Muscle layer of duodenum (tissue), 2 donors: Measurements from ENCODE around the gene C3orf18.

Source experiments
- H3K27ac ChIP-seq: one replicate; pipeline ENCODE4 v1.7.0; 2013; ENCODE audit warnings: mild to moderate bottlenecking, low read length
- H3K27me3 ChIP-seq: one replicate; pipeline ENCODE4 v1.7.0; 2013; ENCODE audit warnings: low read depth, mild to moderate bottlenecking, control low read depth, low read length
- H3K36me3 ChIP-seq, 2 donors: one replicate each; pipeline ENCODE4 v1.7.0; 2013; ENCODE audit warnings: low read length in 2 of 2, control low read depth in 1 of 2, mild to moderate bottlenecking in 1 of 2; ENCODE audit not compliant: insufficient read depth in 2 of 2, control insufficient read depth in 1 of 2
- H3K4me1 ChIP-seq, 2 donors: one replicate each; pipeline ENCODE4 v1.7.0; 2013; ENCODE audit warnings: low read length in 2 of 2, mild to moderate bottlenecking in 2 of 2, control low read depth in 1 of 2, moderate library complexity in 1 of 2; ENCODE audit not compliant: insufficient read depth in 2 of 2, control insufficient read depth in 1 of 2
- H3K4me3 ChIP-seq, 2 donors: one replicate each; pipeline ENCODE4 v1.7.0; 2013; ENCODE audit warnings: low read length in 2 of 2, low read depth in 1 of 2, mild to moderate bottlenecking in 1 of 2
- H3K9me3 ChIP-seq, 2 donors: one replicate each; pipeline ENCODE4 v1.7.0; 2013; ENCODE audit warnings: low read length in 2 of 2, control low read depth in 1 of 2, mild to moderate bottlenecking in 1 of 2; ENCODE audit not compliant: control insufficient read depth in 1 of 2
- donor health status: healthy.

Gene C3orf18

DNA sequence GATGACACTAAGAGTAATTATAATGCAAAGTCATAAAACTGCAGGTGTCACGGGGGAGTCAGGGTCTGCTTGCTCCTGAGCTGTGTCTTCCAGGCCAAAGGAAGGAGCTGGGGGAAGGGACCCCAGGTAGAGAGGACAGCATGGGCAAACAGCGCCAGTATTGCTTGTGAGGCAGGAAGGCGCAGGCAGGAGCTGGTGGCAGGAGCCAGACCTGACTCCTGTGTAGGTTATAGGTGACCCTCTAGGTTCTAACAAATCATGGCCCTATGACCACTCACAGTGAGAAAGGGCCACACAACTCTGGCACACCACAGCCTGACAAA lies 42.2 kb upstream of the C3orf18 start:
- Histone ChIP-seq H3K36me3 (peaks cover 24 to 27% of the 10 kb centered on the region in 2 donors), H3K4me1 (peaks cover 22 to 40% of the 10 kb centered on the region in 2 donors), H3K9me3 (no peaks in the 10 kb centered on the region), H3K4me3 (peak overlapping the region; percentile 77 to 83), H3K27me3 (no peaks in the 10 kb centered on the region), H3K27ac (no peak overlapping the region)

DNA sequence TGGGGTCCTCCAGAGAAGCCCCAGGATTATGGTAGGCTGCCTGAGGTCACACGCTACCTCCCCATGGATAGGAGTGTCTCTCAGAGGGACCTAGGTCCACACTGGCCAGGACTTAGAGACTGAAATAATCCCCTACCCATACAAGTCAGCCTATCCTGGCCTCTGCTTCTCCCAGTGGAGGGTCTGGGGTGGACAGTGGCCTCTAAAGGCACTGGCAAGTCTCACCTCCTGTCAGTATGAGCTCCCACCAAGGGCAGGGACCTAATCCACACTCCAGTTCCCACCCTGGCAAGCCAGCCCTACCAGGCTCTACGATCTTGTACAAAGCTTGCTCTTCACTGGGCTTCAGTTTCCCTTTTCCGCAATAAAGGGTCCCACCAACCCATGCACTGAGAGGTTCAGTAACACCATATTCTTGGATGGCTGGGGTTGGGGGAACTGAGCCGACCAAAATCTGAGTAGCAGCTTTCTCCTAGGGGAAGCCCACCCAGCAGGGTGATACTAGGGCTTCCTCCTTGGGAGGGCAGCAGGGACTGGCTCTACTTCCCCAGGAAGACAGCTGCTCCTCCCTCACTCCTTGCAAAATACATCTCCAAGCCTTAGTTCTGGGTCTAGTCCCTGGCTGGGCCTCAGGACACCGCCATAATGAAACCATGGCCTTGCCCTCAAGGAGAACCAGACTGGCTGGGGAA lies 41.7 kb upstream of the C3orf18 start:
- peak overlapping the region; percentile 77 to 83 for H3K4me3 ChIP-seq
- peaks cover 27 to 30% of the 10 kb centered on the region in 2 donors for H3K36me3 ChIP-seq
- no peaks in the 10 kb centered on the region for H3K9me3 ChIP-seq
- H3K4me1 ChIP-seq = peaks cover 22 to 40% of the 10 kb centered on the region in 2 donors
- no peaks in the 10 kb centered on the region for H3K27me3 ChIP-seq
- H3K27ac ChIP-seq = no peak overlapping the region

DNA sequence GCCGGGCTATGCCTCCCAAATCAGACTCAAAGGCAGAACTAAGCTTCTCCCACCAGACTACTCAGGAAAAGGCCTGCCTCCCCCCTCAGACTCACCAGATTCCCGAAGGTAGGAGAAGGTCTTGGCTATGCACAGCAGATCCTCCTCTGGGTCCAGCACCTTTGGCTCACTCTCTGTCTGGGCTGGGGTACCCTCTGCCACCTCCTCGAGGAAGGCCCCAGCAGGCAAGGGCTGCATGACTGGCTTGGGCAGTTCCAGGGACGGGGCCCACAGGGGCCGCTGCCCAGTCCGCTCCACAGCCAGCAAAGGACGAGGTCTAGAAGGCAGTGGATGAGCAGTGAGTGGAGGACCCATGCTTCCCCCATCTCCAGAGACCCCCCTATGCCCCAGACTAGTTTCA lies 40.7 kb upstream of the C3orf18 start:
- no peaks in the 10 kb centered on the region for H3K9me3 ChIP-seq
- H3K27me3 ChIP-seq = no peaks in the 10 kb centered on the region
- H3K4me3 ChIP-seq = no peak overlapping the region
- peaks cover 29 to 30% of the 10 kb centered on the region in 2 donors for H3K36me3 ChIP-seq
- H3K4me1 ChIP-seq = peaks cover 15 to 36% of the 10 kb centered on the region in 2 donors
- H3K27ac ChIP-seq = no peak overlapping the region

DNA sequence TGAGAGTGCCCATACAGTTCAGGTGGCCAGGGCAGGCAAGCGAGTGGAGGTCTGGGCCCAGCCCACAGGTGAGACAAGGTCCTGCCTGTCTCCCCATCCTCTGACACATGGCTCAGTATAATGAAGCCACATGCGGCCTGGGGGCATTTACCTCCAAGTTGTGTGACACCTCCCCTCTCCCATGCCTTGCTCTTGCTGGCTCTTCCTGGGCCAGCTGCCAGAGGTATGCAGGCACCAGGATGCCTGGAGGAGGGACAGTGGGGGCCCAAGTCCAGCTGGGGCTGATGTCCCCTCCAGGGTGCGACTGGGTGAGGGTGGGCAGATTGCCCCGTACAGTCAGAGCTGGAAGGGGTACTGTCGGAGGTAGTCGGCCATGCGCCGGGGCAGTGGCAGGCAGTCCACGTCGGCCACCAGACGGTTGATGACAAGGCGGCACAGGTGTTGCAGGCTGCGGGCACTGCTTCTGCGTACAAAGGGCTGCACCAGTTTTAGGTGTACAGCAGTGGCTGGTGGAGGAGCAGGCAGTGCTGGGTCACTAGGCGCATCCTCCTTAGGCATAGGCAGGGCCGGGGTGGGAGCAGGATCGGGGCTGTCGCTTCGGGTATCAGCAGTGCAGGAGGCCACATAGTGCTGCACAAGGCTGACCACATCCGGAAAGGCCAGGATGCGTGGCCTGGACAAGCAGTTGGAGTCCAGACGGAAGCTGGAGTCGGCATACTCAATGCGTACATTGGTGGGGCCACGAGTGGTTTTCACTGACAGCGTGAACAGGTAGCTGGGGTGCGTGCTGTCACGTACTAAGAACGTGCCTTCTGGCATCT lies 39.9 kb upstream of the C3orf18 start:
- H3K9me3 ChIP-seq = no peaks in the 10 kb centered on the region
- H3K36me3 ChIP-seq = peaks cover 29 to 30% of the 10 kb centered on the region in 2 donors
- H3K4me1 ChIP-seq = peaks cover 18 to 38% of the 10 kb centered on the region in 2 donors

DNA sequence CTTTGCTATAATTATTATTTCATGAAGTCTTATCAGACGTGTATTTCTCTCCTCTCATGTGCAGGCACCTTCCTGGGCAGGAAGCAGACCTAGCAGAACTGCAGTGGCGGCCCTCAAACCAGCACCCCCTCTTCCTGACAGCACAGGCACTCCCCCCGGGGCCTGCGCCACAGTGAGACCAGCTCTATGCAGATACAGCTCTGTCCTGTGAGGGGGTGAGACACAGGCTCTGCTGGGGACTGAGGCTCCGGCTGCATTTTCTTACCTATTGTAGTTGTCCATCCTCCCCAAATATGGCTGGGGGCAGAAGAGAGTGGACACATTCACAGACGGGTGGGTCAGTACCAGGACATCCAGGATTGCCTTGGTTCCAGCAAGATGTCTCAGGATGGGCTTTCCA lies 39.0 kb upstream of the C3orf18 start:
- Histone ChIP-seq H3K9me3 (no peaks in the 10 kb centered on the region), H3K4me3 (no peak overlapping the region), H3K36me3 (peaks cover 29 to 30% of the 10 kb centered on the region in 2 donors), H3K27me3 (no peaks in the 10 kb centered on the region), H3K4me1 (peaks cover 27 to 42% of the 10 kb centered on the region in 2 donors), H3K27ac (no peak overlapping the region)

More for the DNA sequence above, 39.9 kb upstream of the C3orf18 start:
- Histone ChIP-seq H3K27ac (no peak overlapping the region), H3K27me3 (no peaks in the 10 kb centered on the region), H3K4me3 (no peak overlapping the region)

DNA sequence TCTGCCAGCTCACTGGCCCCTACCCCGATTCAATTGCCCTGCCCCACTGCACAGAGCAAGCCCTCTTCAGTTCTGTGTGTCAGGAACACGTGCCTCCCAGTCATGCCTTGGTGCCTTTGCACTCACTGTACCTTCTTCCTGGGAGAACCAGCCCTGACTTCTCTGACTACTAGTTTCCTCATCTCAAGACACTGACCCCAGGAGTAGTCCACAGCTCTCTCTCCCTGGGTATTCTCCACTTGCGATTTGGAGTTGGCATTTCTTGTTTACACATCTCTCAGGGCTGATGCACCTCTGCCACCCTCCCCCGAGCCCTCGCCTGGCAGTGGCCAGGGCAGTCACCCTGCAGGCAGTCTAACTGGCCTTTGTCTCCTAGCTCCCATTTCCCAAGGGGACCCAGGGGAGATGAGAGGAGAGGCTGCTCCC lies 38.4 kb upstream of the C3orf18 start:
- no peak overlapping the region for H3K27ac ChIP-seq
- H3K27me3 ChIP-seq = no peaks in the 10 kb centered on the region
- no peaks in the 10 kb centered on the region for H3K9me3 ChIP-seq
- H3K4me1 ChIP-seq = peaks cover 31 to 44% of the 10 kb centered on the region in 2 donors
- H3K4me3 ChIP-seq = no peak overlapping the region
- peaks cover 29 to 30% of the 10 kb centered on the region in 2 donors for H3K36me3 ChIP-seq

DNA sequence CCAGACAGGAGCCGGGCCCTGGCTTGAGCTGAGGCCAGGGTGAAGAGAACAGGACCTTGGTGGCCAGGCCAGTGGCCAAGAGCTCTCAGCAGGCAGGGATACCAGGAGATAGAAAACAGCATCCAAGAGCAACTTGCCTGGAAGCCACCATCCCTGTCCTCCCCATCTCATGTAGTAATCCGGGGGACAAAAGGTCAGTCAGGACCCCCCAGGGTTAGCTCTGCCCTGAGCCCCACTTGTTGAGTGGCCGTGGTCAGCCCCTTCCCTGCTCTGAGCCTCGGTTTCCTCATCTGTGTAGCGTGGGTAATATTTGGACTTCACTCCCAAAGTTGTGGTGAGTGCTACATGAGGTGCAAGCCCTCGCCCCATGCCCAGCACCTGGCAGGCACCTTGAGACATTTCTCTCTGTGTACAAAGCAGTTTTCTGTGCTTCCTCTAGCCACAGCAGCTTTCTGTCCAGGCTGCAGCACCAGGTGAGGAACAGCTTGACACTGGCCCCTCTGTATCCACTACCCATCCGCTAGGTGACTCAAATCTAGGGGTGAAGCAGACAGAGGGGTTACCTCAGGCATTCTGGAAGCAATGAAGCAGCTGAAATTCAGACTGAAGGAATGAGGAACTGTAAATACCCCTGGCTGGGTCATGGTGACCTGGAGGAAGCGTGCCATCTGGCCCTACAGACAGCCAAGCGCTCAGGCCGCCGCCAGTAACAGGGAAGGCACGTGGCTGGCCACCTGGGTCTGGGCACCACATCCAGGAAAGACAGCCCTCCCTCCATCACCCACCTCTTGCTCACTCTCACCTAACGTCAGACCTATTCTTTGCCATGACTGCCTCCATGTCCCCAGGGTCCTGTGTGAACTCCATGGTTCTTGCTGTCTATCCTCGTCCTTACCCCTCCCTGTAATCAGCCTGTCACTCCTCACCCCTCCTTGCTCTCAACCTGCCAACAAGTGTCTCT lies 37.4 kb upstream of the C3orf18 start:
- Histone ChIP-seq H3K9me3 (no peaks in the 10 kb centered on the region), H3K27ac (no peak overlapping the region), H3K4me3 (no peak overlapping the region), H3K4me1 (peaks cover 37 to 45% of the 10 kb centered on the region in 2 donors), H3K27me3 (no peaks in the 10 kb centered on the region), H3K36me3 (peaks cover 29 to 30% of the 10 kb centered on the region in 2 donors)

DNA sequence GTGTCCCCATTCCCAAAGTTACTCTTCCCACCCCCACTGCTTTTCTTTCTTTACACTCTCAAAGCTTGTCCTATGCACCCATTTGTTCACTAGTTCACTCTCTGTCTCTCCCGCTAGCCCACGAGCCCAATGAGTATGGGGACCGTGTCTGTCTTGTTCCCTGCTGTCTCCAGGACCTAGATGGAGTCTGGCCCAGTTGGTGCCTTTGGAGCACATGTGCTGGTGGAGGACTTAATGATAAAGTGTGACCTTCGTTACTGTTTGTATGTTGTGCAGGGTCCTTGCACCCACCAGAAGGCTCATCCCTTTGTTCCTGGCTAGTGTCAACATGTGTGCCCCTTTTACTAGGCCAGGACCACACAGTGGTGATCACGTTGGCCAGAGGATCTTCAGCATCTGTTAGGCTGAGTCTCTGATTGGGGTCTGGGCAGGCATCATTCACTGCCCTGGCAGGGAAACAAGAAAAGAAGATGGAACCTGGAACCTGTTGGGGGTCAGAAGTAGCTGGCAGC lies 36.6 kb upstream of the C3orf18 start:
- Histone ChIP-seq H3K4me3 (no peak overlapping the region), H3K4me1 (peaks cover 36 to 39% of the 10 kb centered on the region in 2 donors), H3K27ac (no peak overlapping the region), H3K27me3 (no peaks in the 10 kb centered on the region), H3K9me3 (no peaks in the 10 kb centered on the region), H3K36me3 (peaks cover 29 to 30% of the 10 kb centered on the region in 2 donors)

DNA sequence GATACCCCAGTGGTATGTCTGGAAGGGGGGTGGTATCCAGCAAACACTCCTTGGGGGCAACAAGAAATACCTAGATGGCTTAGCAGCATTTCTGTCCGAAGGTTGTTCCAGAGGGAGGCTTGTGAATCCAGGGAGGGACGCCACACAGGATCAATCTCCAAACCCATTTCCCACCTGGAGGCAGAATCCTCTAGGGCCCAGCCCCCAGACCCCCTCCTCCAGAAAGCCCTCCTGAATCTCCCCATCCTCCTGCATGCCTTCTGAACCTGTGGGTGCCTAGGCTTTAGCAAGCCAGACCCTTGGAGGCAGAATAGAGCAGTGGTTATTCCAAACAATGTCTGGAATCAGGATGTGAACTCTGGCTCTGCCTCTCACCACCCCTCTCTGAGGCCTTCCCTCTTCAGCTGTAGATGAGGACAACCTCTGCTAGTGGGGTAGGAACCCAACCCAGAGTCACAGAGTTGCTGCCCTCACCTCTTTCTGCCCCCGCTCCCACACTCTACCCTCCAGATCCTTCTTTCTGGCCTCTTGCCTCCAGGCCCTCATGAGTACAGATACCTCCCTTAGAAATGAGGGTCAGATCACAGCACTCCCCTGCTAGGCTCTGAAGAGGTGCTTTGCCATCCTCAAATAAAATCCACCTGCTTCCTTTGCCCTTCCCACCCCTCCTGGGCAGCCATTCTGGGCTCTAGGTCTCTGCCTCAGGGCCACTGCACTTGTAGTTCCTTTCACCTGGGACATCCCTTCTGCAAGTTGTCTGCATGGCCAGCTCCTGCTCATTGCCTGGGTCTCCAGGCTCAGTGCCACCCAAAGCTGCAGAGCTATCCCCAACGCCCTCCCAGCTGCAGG lies 35.9 kb upstream of the C3orf18 start:
- peak overlapping the region; percentile 97 for H3K27ac ChIP-seq
- peaks cover 35 to 36% of the 10 kb centered on the region in 2 donors for H3K4me1 ChIP-seq
- H3K4me3 ChIP-seq = no peak overlapping the region
- no peaks in the 10 kb centered on the region for H3K9me3 ChIP-seq
- peaks cover 29 to 30% of the 10 kb centered on the region in 2 donors for H3K36me3 ChIP-seq
- no peaks in the 10 kb centered on the region for H3K27me3 ChIP-seq

DNA sequence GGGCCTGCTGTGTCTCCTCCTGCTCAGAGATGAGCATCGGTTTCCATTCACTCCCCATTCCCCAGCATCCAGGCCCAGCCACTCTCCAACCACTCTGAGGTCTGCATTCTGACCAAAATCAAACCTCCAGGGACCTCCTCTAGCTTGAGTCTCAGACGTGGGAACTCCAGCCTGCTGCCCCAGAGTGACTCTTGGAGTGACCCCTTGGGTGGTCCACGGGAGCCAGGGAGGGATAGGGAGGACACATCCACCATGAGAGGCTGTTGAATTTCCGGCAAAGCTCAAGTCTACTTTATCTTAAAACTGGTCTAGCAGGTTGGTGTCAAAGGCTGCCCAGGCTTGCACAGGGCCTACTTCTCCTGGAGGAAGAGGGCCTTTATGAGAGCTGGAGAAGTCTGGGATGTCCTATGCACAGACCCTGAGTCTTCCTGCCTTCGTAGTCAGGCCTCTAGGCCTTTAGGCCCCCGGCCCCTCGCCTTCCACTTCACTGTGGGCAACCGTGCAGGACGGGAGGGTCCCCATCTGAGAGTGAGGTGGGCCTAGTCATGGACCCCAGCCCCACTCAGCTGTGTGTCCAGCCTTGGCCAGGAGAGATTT lies 35.1 kb upstream of the C3orf18 start:
- peak overlapping the region in 1 of 2 donors; percentile 57 for H3K4me3 ChIP-seq
- no peaks in the 10 kb centered on the region for H3K27me3 ChIP-seq
- peak overlapping the region; percentile 97 for H3K27ac ChIP-seq
- H3K36me3 ChIP-seq = peaks cover 24% of the 10 kb centered on the region in 2 donors
- no peaks in the 10 kb centered on the region for H3K9me3 ChIP-seq
- peaks cover 34 to 36% of the 10 kb centered on the region in 2 donors for H3K4me1 ChIP-seq
